Stromal cell of bone marrow (primary cell): ENCODE results near the gene TSEN34.
"Not testable (repeated sequence)": the region's sequence is repeated elsewhere in the genome, so short reads cannot be mapped to it uniquely, and the experiment has no call there.

Experiments
- DNase-seq: peaks from one replicate; pipeline ENCODE4 v3.0.0-alpha.2; 2012; ENCODE audit warnings: low read depth

The TSEN34 gene

GRCh38 chr19:54188215-54188871, 2.8 kb upstream of the TSEN34 start:
- no peak for DNase-seq

GRCh38 chr19:54189145-54189734, 1.9 kb upstream of the TSEN34 start, which contains the start of gene MBOAT7:
Gene MBOAT7 (minus strand): TSS chr19:54189580. CDS start chr19:54188508, 1,072 bp downstream.
- DNase-seq = no peak

- DNase-seq = peak; percentile 99
These were observed 1.2 kb upstream of the TSEN34 start for GRCh38 chr19:54189735-54190502.

GRCh38 chr19:54190503-54191010, 551 bp upstream of the TSEN34 start:
- DNase-seq = peak; percentile 99

- no peak for DNase-seq
These were observed 824 bp downstream of the TSEN34 start for GRCh38 chr19:54191811-54192453.

GRCh38 chr19:54193011-54193410, 1.9 kb downstream of the TSEN34 start:
- no peak for DNase-seq

- DNase-seq = not testable (repeated sequence)
These were observed 3.4 kb downstream of the TSEN34 start for GRCh38 chr19:54194463-54194862.

GRCh38 chr19:54196536-54196935, 5.4 kb downstream of the TSEN34 start:
- no peak for DNase-seq

GRCh38 chr19:54197121-54197520, 6.0 kb downstream of the TSEN34 start:
- no peak for DNase-seq

- no peak for DNase-seq
These were observed 8.3 kb downstream of the TSEN34 start for GRCh38 chr19:54199401-54199800.

- no peak for DNase-seq
These were observed 10.1 kb downstream of the TSEN34 start for GRCh38 chr19:54201172-54201701.

GRCh38 chr19:54201980-54202379, 10.9 kb downstream of the TSEN34 start:
- no peak for DNase-seq

GRCh38 chr19:54203151-54203611, 12.1 kb downstream of the TSEN34 start:
- DNase-seq = no peak

- DNase-seq = no peak
These were observed 13.8 kb downstream of the TSEN34 start for GRCh38 chr19:54204767-54205468.

GRCh38 chr19:54206030-54206830, 15.1 kb downstream of the TSEN34 start:
- DNase-seq = no peak

- no peak for DNase-seq
These were observed 15.7 kb downstream of the TSEN34 start for GRCh38 chr19:54206831-54207177.

- not testable (repeated sequence) for DNase-seq
These were observed 16.1 kb downstream of the TSEN34 start for GRCh38 chr19:54207193-54207592.

GRCh38 chr19:54207676-54207982, 16.5 kb downstream of the TSEN34 start:
- DNase-seq = no peak

GRCh38 chr19:54207983-54208783, 17.1 kb downstream of the TSEN34 start:
- DNase-seq = peak; percentile 79

- no peak for DNase-seq
These were observed 17.6 kb downstream of the TSEN34 start for GRCh38 chr19:54208784-54209057.
